Kidney epithelial cell (primary cell): ENCODE results near the gene C10orf105. TPM values are rescaled to one million over a fixed set of nuclear protein-coding genes. Genes with fewer than 3 reads are reported as not detected.

Source experiments
- DNase-seq: peaks from one replicate; pipeline ENCODE4 v3.0.0-alpha.2; 2010; ENCODE audit warnings: low read depth
- H3K27me3 ChIP-seq: 2 replicates; pipeline ENCODE4 v1.6.0; 2011; ENCODE audit warnings: low read length; ENCODE audit not compliant: control insufficient read depth, insufficient read depth
- H3K36me3 ChIP-seq: 2 replicates; pipeline ENCODE4 v1.5.1; 2011; ENCODE audit warnings: low read length; ENCODE audit not compliant: control insufficient read depth, insufficient read depth
- H3K4me3 ChIP-seq: 2 replicates; pipeline ENCODE4 v1.5.1; 2011; ENCODE audit warnings: low read depth, mild to moderate bottlenecking, control low read depth, low read length
- total RNA-seq: library from RNA; depleted of rRNA; stranded (reverse); fragments of >200 nt; gene quantifications from 2 replicates; pipeline ENCODE4 v1.2.3, GENCODE V29; 2015
- TF ChIP-seq, protein P1 (sequence below): IDR thresholded peaks from 2 replicates; pipeline ENCODE4 v1.5.1; 2011; ENCODE audit warnings: mild to moderate bottlenecking, moderate library complexity, low read length, control low read depth, inconsistent platforms; ENCODE audit not compliant: insufficient read depth, poor library complexity, severe bottlenecking

C10orf105 gene
- total RNA-seq, 1 donor from 2014 or later, result not detected

DNA sequence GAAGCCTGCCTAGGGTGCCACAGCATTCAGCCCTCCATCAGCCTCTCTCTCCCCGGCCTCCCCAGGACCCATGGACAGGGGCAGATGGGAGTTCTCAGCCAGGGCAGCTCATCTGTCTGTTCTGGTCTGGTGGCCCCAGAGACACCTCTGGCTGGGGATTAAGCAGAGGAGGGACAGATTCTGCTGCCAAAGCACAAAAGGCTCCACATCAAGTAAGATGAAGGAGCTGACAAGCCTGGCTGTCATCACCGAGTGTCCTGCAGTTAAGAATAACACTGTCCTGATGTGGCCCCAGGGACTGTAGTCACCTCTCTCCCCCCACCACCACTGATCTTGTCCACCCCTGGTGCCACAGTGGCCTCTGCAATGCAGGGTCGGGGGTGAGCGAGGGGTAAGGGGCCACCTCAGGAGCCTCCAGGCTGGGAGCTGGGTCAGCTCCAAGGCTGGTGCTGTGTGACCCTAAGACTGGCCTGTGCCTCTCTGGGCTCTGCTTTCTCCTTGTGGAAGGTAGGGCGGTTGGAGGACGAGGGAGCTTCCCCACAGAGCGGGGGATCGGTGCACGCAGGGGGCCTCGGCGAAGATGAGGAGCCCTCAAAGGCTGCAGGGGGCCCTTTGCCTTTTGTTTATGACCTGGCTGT lies 18.7 kb downstream of the C10orf105 start:
- Histone ChIP-seq H3K4me3 (no peak overlapping the region), H3K36me3 (no peaks in the 10 kb centered on the region), H3K27me3 (peaks cover 10% of the 10 kb centered on the region)
- TF ChIP-seq, protein P1, sequence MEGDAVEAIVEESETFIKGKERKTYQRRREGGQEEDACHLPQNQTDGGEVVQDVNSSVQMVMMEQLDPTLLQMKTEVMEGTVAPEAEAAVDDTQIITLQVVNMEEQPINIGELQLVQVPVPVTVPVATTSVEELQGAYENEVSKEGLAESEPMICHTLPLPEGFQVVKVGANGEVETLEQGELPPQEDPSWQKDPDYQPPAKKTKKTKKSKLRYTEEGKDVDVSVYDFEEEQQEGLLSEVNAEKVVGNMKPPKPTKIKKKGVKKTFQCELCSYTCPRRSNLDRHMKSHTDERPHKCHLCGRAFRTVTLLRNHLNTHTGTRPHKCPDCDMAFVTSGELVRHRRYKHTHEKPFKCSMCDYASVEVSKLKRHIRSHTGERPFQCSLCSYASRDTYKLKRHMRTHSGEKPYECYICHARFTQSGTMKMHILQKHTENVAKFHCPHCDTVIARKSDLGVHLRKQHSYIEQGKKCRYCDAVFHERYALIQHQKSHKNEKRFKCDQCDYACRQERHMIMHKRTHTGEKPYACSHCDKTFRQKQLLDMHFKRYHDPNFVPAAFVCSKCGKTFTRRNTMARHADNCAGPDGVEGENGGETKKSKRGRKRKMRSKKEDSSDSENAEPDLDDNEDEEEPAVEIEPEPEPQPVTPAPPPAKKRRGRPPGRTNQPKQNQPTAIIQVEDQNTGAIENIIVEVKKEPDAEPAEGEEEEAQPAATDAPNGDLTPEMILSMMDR, result no peak
- DNase-seq, result no peak

DNA sequence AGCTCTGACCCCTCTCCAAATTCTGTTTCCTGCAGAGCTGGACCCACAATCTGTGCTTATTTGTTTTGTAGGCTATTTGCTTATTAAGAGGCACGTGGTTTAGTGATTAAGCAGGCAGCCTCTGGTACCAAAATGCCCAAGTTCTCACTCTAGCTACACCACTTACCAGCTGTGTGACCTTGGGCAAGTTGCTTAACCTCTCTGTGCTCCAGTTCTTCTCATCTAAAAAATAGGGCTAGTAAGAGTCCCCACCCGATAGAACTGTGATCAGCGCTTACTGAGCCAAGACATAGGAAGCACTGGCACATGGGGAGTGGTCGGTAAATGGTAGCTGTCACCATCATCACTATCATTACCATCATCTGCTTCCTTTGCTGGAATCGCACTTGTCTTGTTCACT lies 20.8 kb downstream of the C10orf105 start:
- peaks cover 10% of the 10 kb centered on the region for H3K27me3 ChIP-seq
- TF ChIP-seq, protein P1, result no peak
- DNase-seq, result no peak
- H3K36me3 ChIP-seq, result no peaks in the 10 kb centered on the region
- no peak overlapping the region for H3K4me3 ChIP-seq

DNA sequence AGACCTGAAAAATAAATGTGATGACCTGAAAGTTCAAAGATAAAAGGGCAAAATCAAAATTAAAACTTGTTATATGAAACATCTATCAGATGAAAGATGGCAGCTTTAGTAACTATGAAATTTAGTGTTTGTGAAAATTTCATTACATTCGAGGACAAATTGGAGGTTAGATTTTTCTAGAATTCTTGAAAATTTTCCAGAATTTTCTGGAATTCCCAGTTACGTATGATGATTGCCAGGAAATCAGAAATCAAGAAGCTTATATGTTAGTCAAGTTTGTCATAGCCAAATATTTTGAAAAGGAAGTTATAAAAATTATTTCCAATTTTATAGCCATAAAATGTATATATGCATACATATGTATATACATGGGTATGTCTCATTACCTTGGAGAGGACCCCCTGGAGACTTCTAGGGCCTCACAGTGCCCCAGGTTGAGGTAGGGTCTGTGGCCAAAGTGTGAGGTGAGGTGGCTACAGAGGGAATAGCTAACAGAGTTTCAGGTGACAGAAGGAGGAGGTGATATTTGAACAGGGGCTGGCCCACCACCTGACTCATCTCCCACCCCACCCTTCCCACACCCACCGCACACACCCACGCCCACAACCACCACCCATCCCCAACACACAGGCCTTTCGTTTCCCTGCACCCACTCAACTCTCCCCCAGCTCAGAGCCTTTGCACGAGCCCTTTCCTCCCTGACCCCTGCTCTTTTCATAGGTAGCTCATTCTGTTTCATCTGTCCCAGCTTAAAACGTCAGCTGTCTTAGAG lies 21.5 kb downstream of the C10orf105 start:
- no peak overlapping the region for H3K4me3 ChIP-seq
- H3K27me3 ChIP-seq, result peaks cover 10% of the 10 kb centered on the region
- no peaks in the 10 kb centered on the region for H3K36me3 ChIP-seq
- no peak for DNase-seq
- TF ChIP-seq, protein P1, result no peak

DNA sequence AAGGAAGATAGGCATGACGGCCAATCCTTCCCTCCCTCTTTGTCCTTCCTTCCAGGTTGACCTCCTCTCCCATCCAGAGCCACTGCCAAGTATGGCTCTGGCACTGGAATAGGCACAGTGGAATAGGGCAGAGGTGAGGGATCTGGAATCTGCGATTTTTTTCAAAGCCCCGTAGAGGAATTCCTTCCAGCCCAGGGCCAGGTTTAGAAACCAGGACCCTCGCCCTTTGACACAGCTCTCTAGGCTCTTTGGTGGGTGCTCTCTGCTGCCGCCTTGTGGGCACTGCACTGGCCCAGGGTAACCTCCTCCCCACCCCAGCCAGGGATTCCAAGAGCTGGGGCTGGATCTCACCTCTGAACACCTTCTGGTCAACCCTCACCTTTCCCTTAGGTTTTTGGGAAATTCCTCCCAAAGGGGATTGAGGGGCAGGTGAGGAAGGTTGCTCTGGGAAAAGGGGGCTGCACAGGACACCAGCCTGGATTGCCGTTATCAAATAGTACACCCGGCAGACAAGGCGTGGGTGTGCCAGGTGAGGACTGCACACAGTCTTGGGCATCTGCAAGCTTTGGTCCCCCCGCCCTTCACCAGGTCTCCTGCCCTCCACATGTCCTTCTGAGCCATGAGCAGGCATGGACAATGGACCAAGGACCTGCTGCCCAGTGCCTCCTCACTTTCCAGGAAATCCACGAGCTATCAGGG lies 22.8 kb downstream of the C10orf105 start:
- Histone ChIP-seq H3K36me3 (no peaks in the 10 kb centered on the region), H3K27me3 (peaks cover 8% of the 10 kb centered on the region), H3K4me3 (no peak overlapping the region)
- TF ChIP-seq, protein P1, result peak; percentile 95
- DNase-seq, result no peak

DNA sequence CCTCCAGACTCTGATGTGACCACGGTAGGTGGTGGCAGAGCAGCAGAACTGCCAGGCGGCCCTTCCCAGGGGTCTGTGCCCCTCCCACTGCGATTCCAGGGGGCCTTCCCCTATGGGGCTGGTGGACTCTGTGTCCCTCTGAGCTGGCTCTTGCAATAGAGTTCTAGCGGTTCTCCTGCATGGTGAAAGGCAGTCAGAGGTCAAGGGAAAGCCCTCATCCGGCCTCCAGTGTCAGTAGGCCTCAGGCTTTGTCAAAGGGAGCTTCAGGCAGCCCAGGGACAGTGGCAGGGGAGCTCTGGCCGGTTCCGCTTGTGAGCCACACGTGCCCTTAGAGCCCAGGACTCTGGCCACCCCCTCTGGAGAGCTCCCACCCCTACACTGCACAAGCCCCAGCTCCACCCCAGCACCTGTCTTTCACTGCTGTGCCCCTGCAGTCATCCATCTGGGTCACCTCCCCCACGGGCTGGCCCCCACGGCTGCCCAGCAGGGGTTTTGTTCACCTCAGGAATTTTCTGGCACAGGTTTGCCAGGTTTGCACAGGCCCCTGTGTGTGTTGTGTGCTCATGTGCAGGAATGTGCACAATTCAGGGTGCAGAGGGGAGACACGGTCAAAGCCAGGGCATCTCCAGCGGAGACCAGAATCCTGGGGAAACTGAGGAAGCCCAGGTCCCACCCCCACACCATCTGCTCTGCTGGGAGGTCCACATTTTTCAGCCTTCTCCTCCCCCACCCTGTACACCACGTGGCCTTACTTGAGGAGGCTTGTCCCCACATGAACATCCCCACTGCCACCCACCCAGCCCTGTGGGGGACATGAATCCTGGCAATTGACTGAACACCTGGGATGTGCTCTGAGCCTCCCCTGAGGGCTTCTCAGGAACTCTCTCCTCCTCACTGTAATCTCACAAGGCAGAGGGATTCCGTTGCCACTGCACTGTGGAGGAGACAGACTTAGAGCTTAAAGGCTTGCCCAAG lies 23.8 kb downstream of the C10orf105 start:
- no peak for DNase-seq
- no peak overlapping the region for H3K4me3 ChIP-seq
- TF ChIP-seq, protein P1, result no peak

More for the DNA sequence above, 23.8 kb downstream of the C10orf105 start:
- H3K27me3 ChIP-seq, result peaks cover 11% of the 10 kb centered on the region
- no peaks in the 10 kb centered on the region for H3K36me3 ChIP-seq
